Fibroblast of skin of back (primary cell): ENCODE measurements around the gene JMJD8.
A peak's percentile ranks its signal among the peaks of the same experiment; 100 is the strongest.

Source experiments
- DNase-seq: peaks from one replicate; pipeline ENCODE4 v3.0.0-alpha.2; 2013

JMJD8 gene

GRCh38 chr16:638034-638543 is 46.0 kb downstream of the JMJD8 start:
- no peak for DNase-seq

GRCh38 chr16:637081-638018 is 46.8 kb downstream of the JMJD8 start:
- DNase-seq: peak; percentile 85

- peak; percentile 94 for DNase-seq
Observed at GRCh38 chr16:636206-637080, 47.7 kb downstream of the JMJD8 start, which contains the start of gene METTL26. Gene METTL26, minus strand, starts transcription at chr16:636305. Its CDS starts 15 bp downstream, at chr16:636290.

- DNase-seq: no peak
Observed at GRCh38 chr16:635573-636205, 48.4 kb downstream of the JMJD8 start.

- no peak for DNase-seq
Observed at GRCh38 chr16:634996-635395, 49.1 kb downstream of the JMJD8 start.

- DNase-seq: no peak
Observed at GRCh38 chr16:634051-634670, 50.0 kb downstream of the JMJD8 start.

GRCh38 chr16:633336-634050 is 50.6 kb downstream of the JMJD8 start:
- no peak for DNase-seq

- no peak for DNase-seq
Observed at GRCh38 chr16:632486-633335, 51.4 kb downstream of the JMJD8 start.

- no peak for DNase-seq
Observed at GRCh38 chr16:631808-632358, 52.3 kb downstream of the JMJD8 start.
